ENCODE measurements around the gene VAMP8. TPM values are rescaled to one million over a fixed set of nuclear protein-coding genes. Genes with fewer than 3 reads are reported as not detected.

VAMP8 gene
- total RNA-seq, 1 experiment from 2014 or later: 90.8 TPM

DNA sequence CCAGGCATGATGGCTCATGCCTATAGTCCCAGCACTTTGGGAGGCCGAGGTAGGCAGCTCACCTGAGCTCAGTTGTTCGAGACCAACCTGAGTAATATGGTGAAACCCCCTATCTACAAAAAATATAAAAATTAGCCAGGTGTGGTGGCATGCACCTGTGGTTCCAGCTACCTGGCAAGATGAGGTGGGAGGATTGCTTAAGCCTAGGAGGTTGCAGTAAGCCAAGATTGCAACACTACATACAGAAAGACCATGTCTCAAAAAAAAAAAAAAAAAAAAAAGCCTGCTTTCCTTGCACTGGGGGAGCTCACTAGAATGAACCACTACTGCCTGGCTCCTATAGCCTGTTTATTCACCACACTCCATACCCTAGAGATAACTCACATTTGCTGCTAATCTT, 45.8 kb upstream of the VAMP8 start:
- intact Hi-C loops (cut with micrococcal nuclease; ENCODE audit: unreplicated experiment): no loop called here
- H3K27ac Mint-ChIP-seq (ENCODE audit: unreplicated experiment): no peak overlapping the region
- BruUV-seq (replicated peaks): no TSS peak
- no peak for TF ChIP-seq CTCF (IDR thresholded peaks at IDR 0.05; ENCODE audit: unreplicated experiment)
- H3K9me3 Mint-ChIP-seq (ENCODE audit: low read depth, unreplicated experiment): peaks cover 2% of the 10 kb centered on the region
- no peaks in the 10 kb centered on the region for H3K4me1 Mint-ChIP-seq (ENCODE audit: low read depth, unreplicated experiment)
- H3K36me3 Mint-ChIP-seq (ENCODE audit: insufficient read depth, unreplicated experiment): no peaks in the 10 kb centered on the region
- CTCF ChIA-PET: interaction anchor here (0.7 to 1.1 kb wide), 3 partner anchors 9 to 27 kb away, joined by 3 to 5 read pairs (median 4); no protein-coding TSS in a partner anchor
- no peak overlapping the region for H3K4me3 Mint-ChIP-seq (ENCODE audit: low read depth, unreplicated experiment)
- H3K27me3 Mint-ChIP-seq (ENCODE audit: unreplicated experiment): no peaks in the 10 kb centered on the region
- DNase-seq: no peak

- no peak for DNase-seq
- Mint-ChIP-seq H3K36me3 (ENCODE audit: insufficient read depth, unreplicated experiment) (peaks cover 17% of the 10 kb centered on the region), H3K27me3 (ENCODE audit: unreplicated experiment) (no peaks in the 10 kb centered on the region), H3K27ac (ENCODE audit: unreplicated experiment) (no peak overlapping the region), H3K4me1 (ENCODE audit: low read depth, unreplicated experiment) (peaks cover 11% of the 10 kb centered on the region), H3K9me3 (ENCODE audit: low read depth, unreplicated experiment) (no peaks in the 10 kb centered on the region), H3K4me3 (ENCODE audit: low read depth, unreplicated experiment) (no peak overlapping the region)
- intact Hi-C loops (cut with micrococcal nuclease; ENCODE audit: unreplicated experiment): no loop called here
- no peak for TF ChIP-seq CTCF (IDR thresholded peaks at IDR 0.05; ENCODE audit: unreplicated experiment)
- BruUV-seq (replicated peaks): no TSS peak
- CTCF ChIA-PET: interaction anchor here (0.6 kb wide), 1 partner anchor 97 kb away, joined by 3 read pairs; no protein-coding TSS in a partner anchor
Observed at GRCh38 chr2:85534099-85534498, 43.3 kb upstream of the VAMP8 start.

DNA sequence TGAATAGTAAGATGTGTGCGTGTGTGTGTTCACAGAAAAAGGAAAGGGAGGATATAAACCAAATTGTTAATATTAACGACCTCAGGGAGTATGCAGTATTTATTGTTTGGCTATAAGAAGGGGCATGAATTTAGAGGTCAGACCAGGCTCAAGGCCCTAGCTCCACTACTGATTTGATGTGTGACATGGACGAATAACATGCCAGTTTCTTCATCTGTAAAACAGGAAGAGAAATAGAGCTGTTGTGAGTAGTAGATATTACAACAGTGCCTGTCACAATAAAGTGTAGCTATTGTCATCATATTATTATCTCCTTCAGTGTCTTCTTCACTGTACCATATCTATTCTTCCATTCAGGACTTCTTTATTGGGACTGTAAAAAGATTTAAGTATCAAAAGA, 42.5 kb upstream of the VAMP8 start:
- TF ChIP-seq CTCF (IDR thresholded peaks at IDR 0.05; ENCODE audit: unreplicated experiment): no peak
- no peak for DNase-seq
- intact Hi-C loops (cut with micrococcal nuclease; ENCODE audit: unreplicated experiment): loop anchor here (5.0 kb wide), 1 partner anchor 98 kb away; no protein-coding TSS in a partner anchor
- CTCF ChIA-PET: interaction anchor here (0.6 kb wide), 1 partner anchor 98 kb away, joined by 3 read pairs; no protein-coding TSS in a partner anchor
- Mint-ChIP-seq H3K4me3 (ENCODE audit: low read depth, unreplicated experiment) (no peak overlapping the region), H3K27me3 (ENCODE audit: unreplicated experiment) (no peaks in the 10 kb centered on the region), H3K27ac (ENCODE audit: unreplicated experiment) (no peak overlapping the region), H3K4me1 (ENCODE audit: low read depth, unreplicated experiment) (peaks cover 11% of the 10 kb centered on the region), H3K36me3 (ENCODE audit: insufficient read depth, unreplicated experiment) (peaks cover 25% of the 10 kb centered on the region), H3K9me3 (ENCODE audit: low read depth, unreplicated experiment) (no peaks in the 10 kb centered on the region)
- no TSS peak for BruUV-seq (replicated peaks)

GRCh38 chr2:85536479-85536878, 40.9 kb upstream of the VAMP8 start:
- BruUV-seq (replicated peaks): no TSS peak
- intact Hi-C loops (cut with micrococcal nuclease; ENCODE audit: unreplicated experiment): loop anchor here (5.0 kb wide), 1 partner anchor 99 kb away; no protein-coding TSS in a partner anchor
- no peak for DNase-seq
- Mint-ChIP-seq H3K9me3 (ENCODE audit: low read depth, unreplicated experiment) (no peaks in the 10 kb centered on the region), H3K27me3 (ENCODE audit: unreplicated experiment) (no peaks in the 10 kb centered on the region), H3K27ac (ENCODE audit: unreplicated experiment) (no peak overlapping the region), H3K4me3 (ENCODE audit: low read depth, unreplicated experiment) (no peak overlapping the region), H3K36me3 (ENCODE audit: insufficient read depth, unreplicated experiment) (peaks cover 41% of the 10 kb centered on the region), H3K4me1 (ENCODE audit: low read depth, unreplicated experiment) (peaks cover 13% of the 10 kb centered on the region)
- no peak for TF ChIP-seq CTCF (IDR thresholded peaks at IDR 0.05; ENCODE audit: unreplicated experiment)
- CTCF ChIA-PET: interaction anchor here (0.9 kb wide), 1 partner anchor 20 kb away, joined by 3 read pairs; no protein-coding TSS in a partner anchor
